UCSD-AML1 (cell line): ENCODE results near the gene TNFRSF1A.
"Not testable (repeated sequence)": the region's sequence is repeated elsewhere in the genome, so short reads cannot be mapped to it uniquely, and the experiment has no call there.

Experiments
- DNase-seq: peaks from one replicate; lab custom pipeline; 2025; ENCODE audit not compliant: unreplicated experiment; lab: John Stamatoyannopoulos, UW

TNFRSF1A gene

DNA sequence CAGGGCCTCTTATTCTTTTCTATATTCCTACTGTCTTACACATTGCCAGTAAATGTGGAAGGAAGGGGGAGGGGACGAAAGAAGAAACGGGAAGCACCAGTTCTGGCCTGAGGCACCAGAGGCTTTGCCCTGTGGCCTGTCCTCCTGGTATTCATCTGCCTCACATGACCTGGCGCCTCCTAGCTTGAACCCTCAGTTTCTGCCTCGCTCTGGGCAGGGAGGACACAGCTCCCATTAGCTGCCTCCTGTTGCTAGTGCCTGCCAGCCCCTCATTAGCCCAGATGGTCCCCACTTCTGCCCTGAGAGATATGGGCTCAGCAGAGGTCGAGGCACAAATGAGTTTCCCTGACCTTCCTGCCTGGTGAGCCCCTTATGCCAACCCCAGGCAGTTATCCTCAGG, 34.3 kb downstream of the TNFRSF1A start:
- DNase-seq, result peak; percentile 54

DNA sequence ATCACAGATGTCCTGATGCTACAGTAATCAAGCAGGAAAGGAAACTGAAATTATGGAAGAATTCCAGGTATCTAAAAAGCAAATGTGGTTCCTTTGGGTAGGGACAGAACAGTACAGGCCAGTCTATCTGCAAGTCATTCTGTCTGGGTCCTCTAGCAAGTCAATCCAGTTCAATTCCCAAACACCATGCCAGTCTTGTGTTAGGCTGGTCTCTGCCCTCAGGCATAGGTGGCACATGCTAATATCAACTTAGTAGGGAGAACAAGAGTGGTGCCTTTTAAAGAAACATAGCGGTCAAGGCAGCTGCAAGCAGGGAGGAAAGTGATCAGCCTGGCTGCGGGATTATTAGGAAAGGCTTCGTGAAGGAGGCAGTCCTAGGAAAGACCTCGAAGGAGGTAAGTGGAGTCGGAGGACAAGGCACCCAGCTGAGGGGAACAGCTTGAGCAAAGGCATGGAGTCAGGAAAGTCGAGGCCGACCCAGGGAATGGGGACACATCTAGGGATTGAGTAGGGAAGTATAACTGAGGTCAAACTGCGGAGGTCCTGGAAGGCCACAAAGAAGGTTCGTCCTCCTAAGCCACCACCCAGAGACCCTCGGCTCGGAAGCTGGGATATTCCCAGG, 35.2 kb downstream of the TNFRSF1A start:
- DNase-seq, result no peak

DNA sequence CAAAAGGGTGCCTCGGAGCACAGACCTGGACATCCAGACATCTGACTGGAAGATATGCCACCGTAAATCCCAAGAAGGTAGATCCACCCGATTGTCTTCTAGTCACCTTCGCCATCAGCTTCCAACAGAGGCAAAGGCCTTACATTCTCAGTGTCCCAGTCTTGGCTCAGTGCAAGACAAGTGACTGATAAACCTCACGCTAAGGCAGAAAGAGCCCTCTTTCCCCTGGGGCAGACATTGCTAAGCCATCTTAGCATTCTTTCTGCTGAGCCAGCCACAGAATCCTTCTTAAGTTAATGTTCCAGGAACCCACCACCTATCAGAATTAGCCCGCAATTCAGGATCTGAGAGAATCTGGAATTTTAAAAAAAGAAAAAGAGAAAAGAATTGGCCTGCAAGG, 35.7 kb downstream of the TNFRSF1A start:
- no peak for DNase-seq

- DNase-seq, result no peak
Observed at GRCh38 chr12:6303071-6303470, 38.8 kb downstream of the TNFRSF1A start.

GRCh38 chr12:6302621-6303020, 39.3 kb downstream of the TNFRSF1A start:
- DNase-seq, result no peak

DNA sequence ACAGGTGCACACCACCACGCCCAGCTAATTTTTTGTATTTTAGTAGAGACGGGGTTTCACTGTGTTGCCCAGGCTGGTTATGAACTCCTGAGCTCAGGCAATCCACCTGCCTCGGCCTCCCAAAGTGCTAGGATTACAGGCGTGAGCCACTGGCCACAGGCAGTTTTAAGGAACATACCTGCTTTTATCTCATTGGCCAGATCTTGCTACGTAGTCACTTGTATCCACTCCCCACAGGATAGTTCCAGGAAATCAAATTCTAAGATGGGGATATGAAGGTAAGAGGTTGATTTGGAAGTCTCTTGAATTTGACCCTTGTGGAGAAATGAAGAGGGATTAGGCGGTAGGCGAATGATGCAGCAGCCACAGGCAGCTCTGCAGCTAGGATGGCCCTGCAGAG, 40.2 kb downstream of the TNFRSF1A start:
- no peak for DNase-seq

DNA sequence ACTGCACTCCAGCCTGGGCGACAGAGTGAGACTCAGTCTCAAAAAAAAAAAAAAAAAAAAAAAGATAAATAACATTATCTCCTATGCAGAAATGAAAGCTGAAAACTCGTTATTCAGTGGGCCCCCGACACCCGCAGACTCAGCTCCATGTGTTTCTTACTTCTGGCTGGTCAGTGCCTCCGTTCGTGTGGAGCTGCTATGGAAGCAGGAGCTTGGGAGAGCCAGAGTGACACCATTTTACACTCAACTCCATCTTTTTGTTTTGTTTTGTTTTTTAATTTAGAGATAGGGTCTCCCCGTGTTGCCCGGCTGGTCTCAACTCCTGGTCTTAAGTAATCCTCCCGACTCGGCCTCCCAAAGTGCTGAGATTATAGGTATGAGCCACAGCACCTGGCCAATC, 44.7 kb downstream of the TNFRSF1A start:
- no peak for DNase-seq

GRCh38 chr12:6295094-6295811, 46.6 kb downstream of the TNFRSF1A start:
- DNase-seq, result no peak

DNA sequence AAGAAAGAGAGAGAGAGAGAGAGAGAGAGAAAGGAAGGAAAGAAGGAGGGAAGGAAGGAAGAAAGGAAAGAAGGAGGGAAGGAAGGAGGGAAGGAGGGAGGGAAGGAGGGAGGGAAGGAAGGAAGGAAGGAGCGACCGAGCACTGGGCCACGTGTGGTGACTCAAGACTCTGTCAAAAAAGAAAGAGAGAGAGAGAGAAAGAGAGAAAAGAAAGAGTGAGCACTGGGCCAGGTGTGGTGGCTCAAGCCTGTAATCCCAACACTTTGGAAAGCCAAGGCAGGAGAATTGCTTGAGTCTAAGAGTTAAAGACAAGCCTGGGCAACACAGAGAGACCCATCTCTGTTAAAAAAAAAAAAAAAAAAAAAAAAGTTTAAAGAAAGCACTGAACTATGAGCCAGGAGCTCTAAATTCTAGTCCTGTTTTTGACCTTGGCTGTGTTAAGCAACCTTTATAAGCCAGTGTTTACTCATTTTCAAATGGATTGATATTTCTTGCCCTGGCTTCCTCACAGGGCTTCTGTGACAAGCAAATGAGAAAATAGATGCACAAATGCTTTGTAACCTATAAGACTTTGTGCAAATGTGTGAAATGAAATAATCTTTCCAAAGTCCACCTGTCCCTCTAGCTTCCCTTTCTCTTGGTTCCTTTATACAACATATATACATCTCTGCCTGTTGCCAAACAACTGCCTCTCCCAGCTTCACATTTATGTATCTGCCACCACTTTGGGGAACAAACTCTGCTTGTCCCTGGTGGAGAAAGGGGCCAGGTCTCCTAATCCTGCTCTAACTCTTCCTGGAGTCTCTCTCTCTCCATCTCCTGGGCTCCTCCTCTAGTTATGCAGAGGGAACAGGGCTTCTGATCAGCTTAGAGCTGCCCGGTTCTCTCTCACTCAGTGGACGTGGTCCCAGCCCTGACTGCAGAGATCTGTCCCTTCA, 47.5 kb downstream of the TNFRSF1A start:
- no peak for DNase-seq

- no peak for DNase-seq
Observed at GRCh38 chr12:6292606-6293005, 49.3 kb downstream of the TNFRSF1A start.

DNA sequence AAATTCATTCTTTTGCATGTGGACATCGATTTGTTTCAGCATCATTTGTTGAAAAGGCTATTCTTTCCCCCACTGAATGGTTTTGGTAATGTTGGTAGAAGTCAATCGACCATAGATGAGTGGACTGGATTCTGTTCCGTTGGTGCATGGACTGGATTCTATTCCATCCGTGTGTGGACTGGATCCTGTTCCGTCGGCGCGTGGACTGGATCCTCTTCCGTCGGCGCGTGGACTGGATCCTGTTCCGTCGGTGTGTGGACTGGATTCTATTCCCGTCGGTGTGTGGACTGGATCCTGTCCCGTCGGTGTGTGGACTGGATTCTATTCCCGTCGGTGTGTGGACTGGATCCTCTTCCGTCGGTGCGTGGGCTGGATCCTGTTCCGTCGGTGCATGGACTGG, 52.0 kb downstream of the TNFRSF1A start:
- DNase-seq, result not testable (repeated sequence)

DNA sequence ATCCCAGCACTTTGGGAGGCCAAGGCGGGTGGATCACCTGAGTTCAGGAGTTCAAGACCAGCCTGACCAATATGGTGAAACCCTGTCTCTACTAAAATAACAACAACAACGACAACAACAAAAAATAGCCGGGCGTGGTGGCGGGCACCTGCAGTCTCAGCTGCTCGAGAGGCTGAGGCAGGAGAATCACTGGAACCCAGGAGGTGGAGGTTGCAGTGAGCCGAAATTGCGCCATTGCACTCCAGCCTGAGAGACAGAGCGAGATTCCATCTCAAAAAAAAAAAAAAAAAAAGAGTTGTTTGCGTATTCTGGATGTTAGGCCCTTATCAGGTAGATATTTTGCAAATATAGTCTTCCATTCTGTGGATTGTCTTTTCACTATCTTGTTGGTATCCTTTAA, 52.8 kb downstream of the TNFRSF1A start:
- not testable (repeated sequence) for DNase-seq

- DNase-seq, result no peak
Observed at GRCh38 chr12:6288235-6288634, 53.6 kb downstream of the TNFRSF1A start.

- DNase-seq, result no peak
Observed at GRCh38 chr12:6285532-6286306, 56.2 kb downstream of the TNFRSF1A start.

DNA sequence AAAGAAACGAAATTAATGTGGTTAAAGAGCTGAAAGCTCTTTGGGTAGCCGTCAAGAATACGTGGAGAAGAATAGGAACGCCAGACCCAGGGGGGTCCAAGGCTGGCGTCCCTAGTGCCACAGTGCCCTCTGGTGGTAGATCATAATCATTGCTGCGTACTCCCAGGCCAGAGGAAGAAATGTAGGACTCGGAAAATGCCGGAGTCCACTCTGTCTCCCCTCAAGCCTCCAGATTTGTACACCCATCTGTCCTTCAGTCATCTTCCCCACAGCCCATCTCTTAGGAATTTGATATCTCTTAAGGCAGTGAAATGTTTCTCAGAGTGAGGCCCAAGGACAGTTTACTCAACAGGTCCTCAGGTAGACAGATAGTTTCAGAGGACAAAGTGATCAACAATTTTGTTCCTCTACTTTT, 56.8 kb downstream of the TNFRSF1A start:
- peak; percentile 62 for DNase-seq

- DNase-seq, result no peak
Observed at GRCh38 chr12:6284273-6284672, 57.6 kb downstream of the TNFRSF1A start.

- no peak for DNase-seq
Observed at GRCh38 chr12:6282453-6282840, 59.4 kb downstream of the TNFRSF1A start.

DNA sequence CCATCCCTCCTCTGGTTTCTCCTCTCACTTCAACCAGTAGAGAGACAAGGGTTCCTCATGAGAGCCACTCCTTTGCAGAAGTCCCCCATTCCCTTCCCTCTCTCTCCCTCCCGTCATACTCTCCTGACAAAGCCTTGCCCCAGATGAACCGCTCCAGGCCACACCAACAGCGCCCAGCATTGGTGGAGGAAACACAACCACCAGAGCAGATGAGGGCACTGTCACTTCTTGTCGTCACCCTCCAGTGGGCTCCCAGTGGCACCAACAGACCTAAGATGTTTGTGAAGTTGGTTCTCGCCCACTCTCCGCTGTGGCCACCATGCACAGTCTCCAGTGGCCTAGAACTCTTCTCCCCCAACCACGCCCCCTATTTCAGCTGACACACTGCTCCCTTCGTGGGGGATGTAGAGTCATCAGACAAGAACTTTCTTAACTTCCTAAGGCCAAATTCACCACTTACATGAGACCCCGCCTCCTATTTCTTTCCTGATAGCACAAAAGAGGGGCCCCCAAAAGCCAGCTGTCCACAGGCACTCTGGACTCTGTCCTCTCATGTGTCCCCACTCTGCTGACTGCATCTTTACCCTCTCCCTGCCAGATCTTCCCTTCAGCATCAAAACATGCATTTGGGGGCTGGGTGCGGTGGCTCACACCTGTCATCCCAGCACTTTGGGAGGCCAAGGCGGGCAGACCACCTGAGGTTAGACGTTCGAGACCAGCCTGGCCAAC, 60.6 kb downstream of the TNFRSF1A start:
- no peak for DNase-seq

DNA sequence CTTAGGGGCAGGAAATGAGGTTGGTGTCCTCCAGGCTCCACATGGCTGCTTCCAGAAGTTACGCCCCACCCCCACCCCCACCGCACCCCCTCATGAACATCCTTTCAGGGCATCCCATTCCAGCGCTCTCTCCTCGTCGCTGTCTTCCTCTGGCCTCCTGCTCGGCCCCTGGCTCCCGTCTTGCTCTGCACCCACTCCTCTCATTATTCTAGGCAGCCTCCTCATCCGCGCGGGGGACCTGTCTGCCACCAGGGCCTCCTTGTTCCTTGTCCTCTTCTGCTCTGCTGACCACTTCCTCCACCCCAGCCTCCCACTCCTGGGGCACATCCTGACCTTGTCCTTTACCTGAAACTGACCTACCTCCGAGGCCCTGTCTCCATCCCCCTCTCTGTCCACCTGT, 61.2 kb downstream of the TNFRSF1A start:
- no peak for DNase-seq

GRCh38 chr12:6280053-6280469, 61.8 kb downstream of the TNFRSF1A start:
- DNase-seq, result no peak
